ENCODE data around the gene PRKCA. TPM values are rescaled to one million over a fixed set of nuclear protein-coding genes. Genes with fewer than 3 reads are reported as not detected.

Gene PRKCA
- total RNA-seq, 1 experiment from 2014 or later, result 29.5 TPM

- TF ChIP-seq CDX4 (CRISPR knock-in tag; IDR thresholded peaks at IDR 0.05; ENCODE audit: borderline replicate concordance), result no peak
- no peak for TF ChIP-seq NR3C1 (CRISPR knock-in tag; conservative IDR thresholded peaks at IDR 0.05; ENCODE audit: low read depth)
- TF ChIP-seq RORB (CRISPR knock-in tag; IDR thresholded peaks at IDR 0.05), result no peak
- no peak for TF ChIP-seq ZNF423 (CRISPR knock-in tag; IDR thresholded peaks at IDR 0.05)
- TF ChIP-seq, protein P1, sequence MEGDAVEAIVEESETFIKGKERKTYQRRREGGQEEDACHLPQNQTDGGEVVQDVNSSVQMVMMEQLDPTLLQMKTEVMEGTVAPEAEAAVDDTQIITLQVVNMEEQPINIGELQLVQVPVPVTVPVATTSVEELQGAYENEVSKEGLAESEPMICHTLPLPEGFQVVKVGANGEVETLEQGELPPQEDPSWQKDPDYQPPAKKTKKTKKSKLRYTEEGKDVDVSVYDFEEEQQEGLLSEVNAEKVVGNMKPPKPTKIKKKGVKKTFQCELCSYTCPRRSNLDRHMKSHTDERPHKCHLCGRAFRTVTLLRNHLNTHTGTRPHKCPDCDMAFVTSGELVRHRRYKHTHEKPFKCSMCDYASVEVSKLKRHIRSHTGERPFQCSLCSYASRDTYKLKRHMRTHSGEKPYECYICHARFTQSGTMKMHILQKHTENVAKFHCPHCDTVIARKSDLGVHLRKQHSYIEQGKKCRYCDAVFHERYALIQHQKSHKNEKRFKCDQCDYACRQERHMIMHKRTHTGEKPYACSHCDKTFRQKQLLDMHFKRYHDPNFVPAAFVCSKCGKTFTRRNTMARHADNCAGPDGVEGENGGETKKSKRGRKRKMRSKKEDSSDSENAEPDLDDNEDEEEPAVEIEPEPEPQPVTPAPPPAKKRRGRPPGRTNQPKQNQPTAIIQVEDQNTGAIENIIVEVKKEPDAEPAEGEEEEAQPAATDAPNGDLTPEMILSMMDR (IDR thresholded peaks at IDR 0.05), result no peak
- TF ChIP-seq MLX (CRISPR knock-in tag; IDR thresholded peaks at IDR 0.05), result no peak
- no peak for TF ChIP-seq STAT6 (CRISPR knock-in tag; conservative IDR thresholded peaks at IDR 0.05; ENCODE audit: low read depth)
- TF ChIP-seq, protein P2, sequence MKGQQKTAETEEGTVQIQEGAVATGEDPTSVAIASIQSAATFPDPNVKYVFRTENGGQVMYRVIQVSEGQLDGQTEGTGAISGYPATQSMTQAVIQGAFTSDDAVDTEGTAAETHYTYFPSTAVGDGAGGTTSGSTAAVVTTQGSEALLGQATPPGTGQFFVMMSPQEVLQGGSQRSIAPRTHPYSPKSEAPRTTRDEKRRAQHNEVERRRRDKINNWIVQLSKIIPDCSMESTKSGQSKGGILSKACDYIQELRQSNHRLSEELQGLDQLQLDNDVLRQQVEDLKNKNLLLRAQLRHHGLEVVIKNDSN (CRISPR knock-in tag; IDR thresholded peaks at IDR 0.05), result no peak
- TF ChIP-seq, protein P3, sequence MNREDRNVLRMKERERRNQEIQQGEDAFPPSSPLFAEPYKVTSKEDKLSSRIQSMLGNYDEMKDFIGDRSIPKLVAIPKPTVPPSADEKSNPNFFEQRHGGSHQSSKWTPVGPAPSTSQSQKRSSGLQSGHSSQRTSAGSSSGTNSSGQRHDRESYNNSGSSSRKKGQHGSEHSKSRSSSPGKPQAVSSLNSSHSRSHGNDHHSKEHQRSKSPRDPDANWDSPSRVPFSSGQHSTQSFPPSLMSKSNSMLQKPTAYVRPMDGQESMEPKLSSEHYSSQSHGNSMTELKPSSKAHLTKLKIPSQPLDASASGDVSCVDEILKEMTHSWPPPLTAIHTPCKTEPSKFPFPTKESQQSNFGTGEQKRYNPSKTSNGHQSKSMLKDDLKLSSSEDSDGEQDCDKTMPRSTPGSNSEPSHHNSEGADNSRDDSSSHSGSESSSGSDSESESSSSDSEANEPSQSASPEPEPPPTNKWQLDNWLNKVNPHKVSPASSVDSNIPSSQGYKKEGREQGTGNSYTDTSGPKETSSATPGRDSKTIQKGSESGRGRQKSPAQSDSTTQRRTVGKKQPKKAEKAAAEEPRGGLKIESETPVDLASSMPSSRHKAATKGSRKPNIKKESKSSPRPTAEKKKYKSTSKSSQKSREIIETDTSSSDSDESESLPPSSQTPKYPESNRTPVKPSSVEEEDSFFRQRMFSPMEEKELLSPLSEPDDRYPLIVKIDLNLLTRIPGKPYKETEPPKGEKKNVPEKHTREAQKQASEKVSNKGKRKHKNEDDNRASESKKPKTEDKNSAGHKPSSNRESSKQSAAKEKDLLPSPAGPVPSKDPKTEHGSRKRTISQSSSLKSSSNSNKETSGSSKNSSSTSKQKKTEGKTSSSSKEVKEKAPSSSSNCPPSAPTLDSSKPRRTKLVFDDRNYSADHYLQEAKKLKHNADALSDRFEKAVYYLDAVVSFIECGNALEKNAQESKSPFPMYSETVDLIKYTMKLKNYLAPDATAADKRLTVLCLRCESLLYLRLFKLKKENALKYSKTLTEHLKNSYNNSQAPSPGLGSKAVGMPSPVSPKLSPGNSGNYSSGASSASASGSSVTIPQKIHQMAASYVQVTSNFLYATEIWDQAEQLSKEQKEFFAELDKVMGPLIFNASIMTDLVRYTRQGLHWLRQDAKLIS (CRISPR knock-in tag; IDR thresholded peaks at IDR 0.05; ENCODE audit: borderline replicate concordance), result no peak
- TF ChIP-seq, protein P4, sequence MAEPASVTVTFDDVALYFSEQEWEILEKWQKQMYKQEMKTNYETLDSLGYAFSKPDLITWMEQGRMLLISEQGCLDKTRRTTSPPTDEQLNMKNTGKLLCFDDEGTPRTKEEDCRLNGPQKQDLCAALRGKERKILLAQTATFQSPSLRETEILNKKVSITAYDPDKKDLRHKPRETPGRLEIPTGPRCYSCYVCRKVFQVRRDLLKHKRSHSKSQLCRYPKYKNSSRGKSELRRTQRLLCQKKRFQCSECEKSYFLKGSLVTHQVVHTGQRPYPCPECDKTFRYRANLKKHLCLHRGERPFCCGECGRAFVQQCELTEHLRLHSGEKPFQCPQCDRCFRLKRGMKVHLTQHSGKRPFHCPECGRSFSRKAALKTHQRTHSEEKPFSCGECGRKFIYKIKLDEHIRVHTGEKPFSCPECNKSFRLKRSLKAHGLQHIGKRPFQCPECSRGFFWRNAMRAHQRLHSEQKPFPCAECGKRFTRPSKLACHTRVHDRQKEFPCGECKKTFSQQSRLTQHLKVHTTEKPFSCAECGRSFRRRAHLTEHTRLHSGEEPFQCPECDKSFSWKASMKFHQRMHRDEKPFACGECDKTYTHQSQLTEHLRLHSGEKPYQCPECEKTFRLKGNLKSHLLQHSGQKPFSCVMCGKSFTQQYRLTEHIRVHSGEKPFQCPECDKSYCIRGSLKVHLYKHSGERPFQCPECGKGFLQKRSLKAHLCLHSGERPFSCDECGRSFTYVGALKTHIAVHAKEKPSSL (CRISPR knock-in tag; conservative IDR thresholded peaks at IDR 0.05), result no peak
- TF ChIP-seq, protein P5, sequence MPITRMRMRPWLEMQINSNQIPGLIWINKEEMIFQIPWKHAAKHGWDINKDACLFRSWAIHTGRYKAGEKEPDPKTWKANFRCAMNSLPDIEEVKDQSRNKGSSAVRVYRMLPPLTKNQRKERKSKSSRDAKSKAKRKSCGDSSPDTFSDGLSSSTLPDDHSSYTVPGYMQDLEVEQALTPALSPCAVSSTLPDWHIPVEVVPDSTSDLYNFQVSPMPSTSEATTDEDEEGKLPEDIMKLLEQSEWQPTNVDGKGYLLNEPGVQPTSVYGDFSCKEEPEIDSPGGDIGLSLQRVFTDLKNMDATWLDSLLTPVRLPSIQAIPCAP (CRISPR knock-in tag; IDR thresholded peaks at IDR 0.05), result no peak
- TF ChIP-seq NFE2L1 (CRISPR knock-in tag; IDR thresholded peaks at IDR 0.05), result no peak
- no peak for TF ChIP-seq RELA (CRISPR knock-in tag; IDR thresholded peaks at IDR 0.05; ENCODE audit: borderline replicate concordance)
- TF ChIP-seq ZNF232 (CRISPR knock-in tag; IDR thresholded peaks at IDR 0.05), result no peak
- TF ChIP-seq ZNF317 (CRISPR knock-in tag; IDR thresholded peaks at IDR 0.05; ENCODE audit: borderline replicate concordance, low read depth), result no peak
- no peak for TF ChIP-seq FOXP1 (CRISPR knock-in tag; IDR thresholded peaks at IDR 0.05; ENCODE audit: borderline replicate concordance)
- peaks cover 10% of the 10 kb centered on the region for H3K9me3 Mint-ChIP-seq
- no peak for DNase-seq (ENCODE audit: low spot score)
- peaks cover 5% of the 10 kb centered on the region; the same call in 1 of the 2 replicates for H3K36me3 Mint-ChIP-seq
- no peaks in the 10 kb centered on the region for H3K27me3 Mint-ChIP-seq (ENCODE audit: low read depth)
- H3K27ac Mint-ChIP-seq, result peak overlapping the region; percentile 77
- H3K4me3 Mint-ChIP-seq, result no peak overlapping the region
- ChIA-PET POLR2A (no interaction called here), CTCF (interaction anchor here (0.7 kb wide), 1 partner anchor 91 kb away, joined by 3 read pairs; no protein-coding TSS in a partner anchor)
- ATAC-seq, result no peak
- peaks cover 68% of the 10 kb centered on the region for H3K4me1 Mint-ChIP-seq
Measured at GRCh38 chr17:66476014-66476413, 173.6 kb downstream of the PRKCA start.

Data from WTC11 (cell line).